GM23248 (cell line): ENCODE data around the gene TMCC1. TPM values are rescaled to one million over a fixed set of nuclear protein-coding genes. Genes with fewer than 3 reads are reported as not detected.

Experiments used
- DNase-seq: peaks from one replicate; pipeline ENCODE4 v3.0.0-alpha.2; 2015
- H2AFZ ChIP-seq: fragments of 200-600 bp; sonication (generic); 2 replicates; pipeline ENCODE4 v1.6.1; 2016; ENCODE audit warnings: antibody characterized with exemption
- H3F3A ChIP-seq: fragments of 200-600 bp; sonication (generic); 2 replicates; pipeline ENCODE4 v1.6.1; 2016; ENCODE audit warnings: mild to moderate bottlenecking, antibody characterized with exemption, mixed run types; ENCODE audit not compliant: insufficient read depth
- H3K27ac ChIP-seq: fragments of 200-600 bp; sonication (generic); 2 replicates; pipeline ENCODE4 v1.5.1; 2016; ENCODE audit warnings: mild to moderate bottlenecking
- H3K27me3 ChIP-seq: fragments of 200-600 bp; sonication (generic); replicated peaks from 2 replicates; pipeline ENCODE4 v1.6.1; 2016; ENCODE audit warnings: mild to moderate bottlenecking; ENCODE audit not compliant: insufficient read depth
- H3K36me3 ChIP-seq: fragments of 200-600 bp; sonication (generic); 2 replicates; pipeline ENCODE4 v1.6.1; 2016; ENCODE audit warnings: low read depth, mild to moderate bottlenecking
- H3K4me1 ChIP-seq: fragments of 200-600 bp; sonication (generic); 2 replicates; pipeline ENCODE4 v1.6.1; 2016; ENCODE audit warnings: mild to moderate bottlenecking; ENCODE audit not compliant: insufficient read depth
- H3K4me2 ChIP-seq: fragments of 200-600 bp; sonication (generic); one replicate; pipeline ENCODE4 v1.6.1; 2016; ENCODE audit warnings: mild to moderate bottlenecking; ENCODE audit not compliant: unreplicated experiment
- H3K4me3 ChIP-seq: fragments of 200-600 bp; sonication (generic); 2 replicates; pipeline ENCODE4 v1.5.1; 2016; ENCODE audit warnings: mild to moderate bottlenecking
- H3K79me2 ChIP-seq: fragments of 200-600 bp; sonication (generic); 2 replicates; pipeline ENCODE4 v1.6.1; 2016; ENCODE audit warnings: mild to moderate bottlenecking; ENCODE audit not compliant: insufficient read depth
- H3K9ac ChIP-seq: fragments of 200-600 bp; sonication (generic); 2 replicates; pipeline ENCODE4 v1.6.1; 2016; ENCODE audit warnings: mild to moderate bottlenecking
- H3K9me2 ChIP-seq: fragments of 200-600 bp; sonication (generic); 2 replicates; pipeline ENCODE4 v1.6.1; 2016; ENCODE audit warnings: mixed run types, mild to moderate bottlenecking, moderate library complexity; ENCODE audit not compliant: insufficient read depth
- H3K9me3 ChIP-seq: fragments of 200-600 bp; sonication (generic); one replicate; pipeline ENCODE4 v1.6.1; 2017; ENCODE audit warnings: low read depth
- H4K20me1 ChIP-seq: fragments of 200-600 bp; sonication (generic); 2 replicates; pipeline ENCODE4 v1.6.0; 2016; ENCODE audit not compliant: insufficient read depth
- EZH2 ChIP-seq: fragments of 200-600 bp; sonication (generic); IDR thresholded peaks from 2 replicates; pipeline ENCODE4 v1.6.1; 2018; ENCODE audit warnings: antibody characterized with exemption, mild to moderate bottlenecking; ENCODE audit not compliant: insufficient read depth, poor library complexity, severe bottlenecking
- EZH2phosphoT487 ChIP-seq: fragments of 200-600 bp; sonication (generic); IDR thresholded peaks from 2 replicates; pipeline ENCODE4 v1.6.1; 2018; ENCODE audit warnings: antibody characterized with exemption, moderate library complexity, mild to moderate bottlenecking, low read depth; ENCODE audit not compliant: insufficient read depth
- WGBS, 2 experiments: methylation state at CpG; one replicate each; pipeline ENCODE4 v1.1.6; 2015 to 2017; ENCODE audit warnings: low lambda C conversion rate in 2 of 2, low coverage in 1 of 2; ENCODE audit errors: missing lambda C conversion rate in 2 of 2; 5-methylcytosine and 5-hydroxymethylcytosine counted together
- in situ Hi-C: fragments of 300-500 bp; cut with MboI; formaldehyde crosslinking; loops from 2 replicates; pipeline ENCODE4 v1.15.0; 2020
- polyA plus RNA-seq: library from polyadenylated mRNA; unstranded; fragments of >200 nt; fragmentation: Nextera tagmentation; extraction: Ambion mirVana; gene quantifications from 2 replicates; pipeline ENCODE4 v1.2.1, GENCODE V29; 2016
- total RNA-seq: library from RNA; depleted of rRNA; stranded (reverse); fragments of >200 nt; shearing (Covaris generic); gene quantifications from 2 replicates; pipeline ENCODE4 v1.2.3, GENCODE V29; 2014

The TMCC1 gene
- total and polyA plus RNA-seq, 2 experiments from 2014 or later, result 4.0 to 11.1 TPM

GRCh38 chr3:129749692-129750091 lies 143.8 kb downstream of the TMCC1 start:
- Histone ChIP-seq H3K9me3 (no peaks in the 10 kb centered on the region), H3K79me2 (peaks cover 42% of the 10 kb centered on the region), H3K9ac (no peak overlapping the region), H3K9me2 (no peaks in the 10 kb centered on the region), H3K4me3 (no peak overlapping the region), H3K36me3 (no peaks in the 10 kb centered on the region), H3K4me2 (no peak overlapping the region), H4K20me1 (no peaks in the 10 kb centered on the region), H3K27ac (no peak overlapping the region), H2AFZ (no peak overlapping the region), H3F3A (no peaks in the 10 kb centered on the region), H3K4me1 (no peaks in the 10 kb centered on the region), H3K27me3 (no peaks in the 10 kb centered on the region)
- no peak for DNase-seq
- TF ChIP-seq EZH2phosphoT487 (no peak), EZH2 (no peak)
- in situ Hi-C loops, result no loop called here

DNA sequence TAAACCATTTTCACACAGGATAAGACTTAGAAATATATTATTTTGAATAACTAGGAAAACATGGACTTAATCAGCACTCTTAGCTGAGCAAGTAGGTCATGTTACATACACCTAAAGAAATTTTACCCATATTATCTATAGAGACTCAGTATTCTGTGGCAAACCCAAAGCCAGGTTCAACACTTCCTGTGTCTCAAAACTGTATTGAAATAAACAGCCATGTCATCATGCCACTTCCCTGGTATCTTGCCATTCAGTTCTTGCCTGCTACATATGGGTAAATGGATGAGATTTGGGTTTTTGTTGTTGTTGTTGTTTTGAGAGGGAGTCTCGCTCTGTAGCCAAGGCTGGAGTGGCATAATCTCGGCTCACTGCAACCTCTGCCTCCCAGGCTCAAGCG lies 145.5 kb downstream of the TMCC1 start:
- H3K4me3 ChIP-seq, result no peak overlapping the region
- no peaks in the 10 kb centered on the region for H3K9me2 ChIP-seq
- no peaks in the 10 kb centered on the region for H3K4me1 ChIP-seq
- 96 to 100% methylated on average over 3 of the region's 3 CpGs for WGBS, 2 experiments
- H3K9ac ChIP-seq, result no peak overlapping the region
- H4K20me1 ChIP-seq, result no peaks in the 10 kb centered on the region
- no peaks in the 10 kb centered on the region for H3K27me3 ChIP-seq
- no peaks in the 10 kb centered on the region for H3K9me3 ChIP-seq
- H3K4me2 ChIP-seq, result no peak overlapping the region
- H3F3A ChIP-seq, result no peaks in the 10 kb centered on the region
- peaks cover 27% of the 10 kb centered on the region for H3K79me2 ChIP-seq
- H2AFZ ChIP-seq, result no peak overlapping the region
- no peaks in the 10 kb centered on the region for H3K36me3 ChIP-seq
- in situ Hi-C loops, result no loop called here
- H3K27ac ChIP-seq, result no peak overlapping the region
- no peak for DNase-seq
- TF ChIP-seq EZH2phosphoT487, result no peak
- no peak for TF ChIP-seq EZH2

GRCh38 chr3:129747136-129747535 lies 146.4 kb downstream of the TMCC1 start:
- Histone ChIP-seq H3K27me3 (no peaks in the 10 kb centered on the region), H3F3A (no peaks in the 10 kb centered on the region), H2AFZ (no peak overlapping the region), H3K27ac (no peak overlapping the region), H3K9me3 (no peaks in the 10 kb centered on the region), H3K4me1 (no peaks in the 10 kb centered on the region), H3K36me3 (no peaks in the 10 kb centered on the region), H3K79me2 (peaks cover 18% of the 10 kb centered on the region), H3K9me2 (peaks cover 5% of the 10 kb centered on the region; the same call in 1 of the 2 replicates), H3K4me3 (no peak overlapping the region), H4K20me1 (no peaks in the 10 kb centered on the region), H3K4me2 (no peak overlapping the region), H3K9ac (no peak overlapping the region)
- 74 to 79% methylated on average over 4 of the region's 4 CpGs for WGBS, 2 experiments
- TF ChIP-seq EZH2phosphoT487, result no peak
- no peak for TF ChIP-seq EZH2
- DNase-seq, result no peak
- in situ Hi-C loops, result no loop called here

GRCh38 chr3:129746629-129747028 lies 146.9 kb downstream of the TMCC1 start:
- TF ChIP-seq EZH2, result no peak
- in situ Hi-C loops, result no loop called here
- H3K4me2 ChIP-seq, result no peak overlapping the region

DNA sequence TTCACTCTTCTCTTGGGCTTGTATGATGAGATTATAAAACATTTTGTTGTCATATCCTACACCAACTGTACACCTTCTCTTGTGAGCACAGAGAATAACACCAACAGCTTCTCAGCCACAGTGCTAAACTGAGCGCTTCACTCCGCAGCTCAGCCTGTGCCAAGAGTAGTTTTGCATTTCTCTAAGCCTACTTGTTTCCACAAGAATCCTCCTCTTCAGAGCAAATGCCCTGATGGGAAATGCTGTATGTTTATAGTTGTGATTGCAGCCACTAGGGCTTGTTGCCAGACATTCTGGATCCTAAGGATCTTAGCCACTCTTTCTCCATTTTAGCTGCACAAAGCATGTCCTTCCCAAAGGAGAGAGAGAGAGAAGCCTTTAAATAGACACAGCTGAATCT lies 148.3 kb downstream of the TMCC1 start:
- Histone ChIP-seq H4K20me1 (no peaks in the 10 kb centered on the region), H2AFZ (no peak overlapping the region), H3K4me1 (no peaks in the 10 kb centered on the region), H3K9ac (no peak overlapping the region), H3K27me3 (no peaks in the 10 kb centered on the region), H3K79me2 (peaks cover 19% of the 10 kb centered on the region), H3K27ac (no peak overlapping the region), H3K4me3 (no peak overlapping the region), H3K9me2 (peaks cover 5% of the 10 kb centered on the region; the same call in 1 of the 2 replicates), H3F3A (no peaks in the 10 kb centered on the region), H3K36me3 (no peaks in the 10 kb centered on the region), H3K9me3 (no peaks in the 10 kb centered on the region), H3K4me2 (no peak overlapping the region)
- in situ Hi-C loops, result no loop called here
- no peak for TF ChIP-seq EZH2phosphoT487
- no peak for TF ChIP-seq EZH2
- 96 to 100% methylated on average over 2 of the region's 2 CpGs for WGBS, 2 experiments
- DNase-seq, result no peak

More at GRCh38 chr3:129746629-129747028, 146.9 kb downstream of the TMCC1 start:
- Histone ChIP-seq H4K20me1 (no peaks in the 10 kb centered on the region), H3K4me3 (no peak overlapping the region), H3K9ac (no peak overlapping the region), H2AFZ (no peak overlapping the region), H3K27ac (no peak overlapping the region), H3F3A (no peaks in the 10 kb centered on the region), H3K36me3 (no peaks in the 10 kb centered on the region), H3K79me2 (peaks cover 13% of the 10 kb centered on the region), H3K9me3 (no peaks in the 10 kb centered on the region), H3K4me1 (no peaks in the 10 kb centered on the region), H3K27me3 (no peaks in the 10 kb centered on the region), H3K9me2 (peaks cover 5% of the 10 kb centered on the region; the same call in 1 of the 2 replicates)
- DNase-seq, result no peak
